HG03565 (cell line): ENCODE data around the gene DDR1.
"Not testable (repeated sequence)": the region's sequence is repeated elsewhere in the genome, so short reads cannot be mapped to it uniquely, and the experiment has no call there.

Source experiments
- ATAC-seq: cut with Tn5 transposase; IDR thresholded peaks from one replicate; pipeline ENCODE4 v1.9.1; 2021; ENCODE audit warnings: mild to moderate bottlenecking, moderate library complexity; ENCODE audit not compliant: unreplicated experiment

DDR1 gene

DNA sequence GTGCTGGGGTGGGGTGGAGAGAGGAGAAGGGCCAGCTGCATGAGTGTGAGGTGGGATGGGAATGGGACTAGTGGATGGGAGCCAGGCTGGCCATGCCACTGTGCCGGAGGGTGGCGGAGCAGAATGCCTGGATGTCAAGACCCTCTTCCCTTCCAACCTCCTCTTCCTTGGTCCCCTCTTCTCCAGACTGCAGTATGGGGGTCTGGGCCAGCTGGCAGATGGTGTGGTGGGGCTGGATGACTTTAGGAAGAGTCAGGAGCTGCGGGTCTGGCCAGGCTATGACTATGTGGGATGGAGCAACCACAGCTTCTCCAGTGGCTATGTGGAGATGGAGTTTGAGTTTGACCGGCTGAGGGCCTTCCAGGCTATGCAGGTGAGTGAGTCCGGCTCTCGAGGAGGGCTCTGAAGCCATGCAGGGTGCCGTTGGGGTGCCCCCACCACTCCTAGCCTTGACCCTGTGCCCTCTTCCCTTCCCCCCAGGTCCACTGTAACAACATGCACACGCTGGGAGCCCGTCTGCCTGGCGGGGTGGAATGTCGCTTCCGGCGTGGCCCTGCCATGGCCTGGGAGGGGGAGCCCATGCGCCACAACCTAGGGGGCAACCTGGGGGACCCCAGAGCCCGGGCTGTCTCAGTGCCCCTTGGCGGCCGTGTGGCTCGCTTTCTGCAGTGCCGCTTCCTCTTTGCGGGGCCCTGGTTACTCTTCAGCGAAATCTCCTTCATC is 7.7 kb downstream of the DDR1 start:
- ATAC-seq: no peak

DNA sequence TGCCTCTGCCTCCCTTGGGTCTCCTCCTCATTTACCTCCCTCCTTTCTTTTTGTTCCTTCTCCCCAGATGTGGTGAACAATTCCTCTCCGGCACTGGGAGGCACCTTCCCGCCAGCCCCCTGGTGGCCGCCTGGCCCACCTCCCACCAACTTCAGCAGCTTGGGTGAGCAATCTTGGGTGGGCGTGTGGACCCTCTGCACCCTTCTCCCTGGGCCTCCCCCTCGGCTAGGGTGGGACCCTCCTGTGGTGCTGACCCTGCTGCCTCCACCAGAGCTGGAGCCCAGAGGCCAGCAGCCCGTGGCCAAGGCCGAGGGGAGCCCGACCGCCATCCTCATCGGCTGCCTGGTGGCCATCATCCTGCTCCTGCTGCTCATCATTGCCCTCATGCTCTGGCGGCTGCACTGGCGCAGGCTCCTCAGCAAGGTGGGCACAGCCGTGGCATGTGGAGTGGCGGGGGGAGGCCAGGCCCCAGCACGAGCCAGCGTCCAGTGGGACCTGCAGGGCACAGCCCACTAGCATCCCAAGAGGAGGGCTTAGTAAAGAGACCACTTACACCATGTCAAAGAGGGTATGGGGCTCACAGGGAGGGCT is 8.8 kb downstream of the DDR1 start:
- ATAC-seq: no peak

DNA sequence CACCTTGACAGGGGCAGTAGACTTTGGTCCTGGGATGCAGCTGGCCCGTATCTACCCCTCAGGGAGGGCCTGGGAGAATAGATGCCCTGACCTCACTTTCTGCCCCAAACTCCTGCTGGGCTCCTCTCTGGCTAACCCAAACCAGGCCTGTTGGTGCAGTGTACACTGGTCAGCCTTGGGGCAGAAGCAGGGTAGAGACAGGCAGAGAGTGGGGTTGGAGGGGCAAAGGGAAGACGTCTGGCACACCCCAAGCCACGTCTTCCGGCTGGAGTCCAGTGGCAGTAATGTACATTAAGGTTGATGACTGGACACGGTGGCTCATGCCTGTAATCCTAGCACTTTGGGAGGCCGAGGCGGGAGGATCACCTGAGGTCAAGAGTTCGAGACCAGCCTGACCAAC is 9.3 kb downstream of the DDR1 start:
- no peak for ATAC-seq

DNA sequence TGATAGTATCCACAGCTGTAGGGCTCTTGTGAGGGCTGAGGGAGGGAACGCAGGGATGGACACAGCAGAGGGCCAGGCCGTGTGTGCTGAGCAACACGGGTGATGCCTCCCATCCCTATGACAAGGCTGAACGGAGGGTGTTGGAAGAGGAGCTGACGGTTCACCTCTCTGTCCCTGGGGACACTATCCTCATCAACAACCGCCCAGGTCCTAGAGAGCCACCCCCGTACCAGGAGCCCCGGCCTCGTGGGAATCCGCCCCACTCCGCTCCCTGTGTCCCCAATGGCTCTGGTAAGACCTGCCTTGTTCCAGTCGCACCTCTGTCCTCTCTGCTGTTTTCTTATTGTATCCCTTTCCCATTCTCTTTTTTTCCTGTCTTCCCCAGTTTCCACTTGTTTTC is 10.1 kb downstream of the DDR1 start:
- no peak for ATAC-seq

DNA sequence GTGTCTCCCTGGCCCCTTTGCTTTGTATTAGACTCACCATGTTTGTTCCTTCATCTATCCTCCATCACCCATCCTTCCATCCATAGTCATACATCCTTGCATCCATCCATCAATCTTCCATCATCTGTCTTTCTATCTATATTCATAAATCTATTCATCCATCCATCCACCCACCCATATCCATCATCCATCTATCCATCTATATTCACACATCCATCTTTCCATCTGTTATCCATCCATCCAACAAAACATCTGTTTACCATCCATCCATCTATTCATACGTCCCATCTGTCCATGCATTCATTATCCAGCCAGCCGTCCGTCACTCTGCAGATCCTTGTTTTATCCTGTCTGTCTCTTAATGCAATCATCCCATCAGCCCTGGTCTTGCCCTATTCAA is 10.6 kb downstream of the DDR1 start:
- ATAC-seq: no peak

- ATAC-seq: no peak
Measured at GRCh38 chr6:30895343-30895742, 11.0 kb downstream of the DDR1 start.

DNA sequence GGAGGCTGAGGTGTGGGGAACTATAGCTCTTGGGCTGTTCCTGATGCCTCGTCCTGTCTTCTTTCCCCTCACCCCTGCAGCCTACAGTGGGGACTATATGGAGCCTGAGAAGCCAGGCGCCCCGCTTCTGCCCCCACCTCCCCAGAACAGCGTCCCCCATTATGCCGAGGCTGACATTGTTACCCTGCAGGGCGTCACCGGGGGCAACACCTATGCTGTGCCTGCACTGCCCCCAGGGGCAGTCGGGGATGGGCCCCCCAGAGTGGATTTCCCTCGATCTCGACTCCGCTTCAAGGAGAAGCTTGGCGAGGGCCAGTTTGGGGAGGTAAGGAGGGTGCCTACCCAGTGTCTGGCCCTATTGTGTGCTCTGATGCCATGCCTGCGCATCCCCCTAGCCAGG is 12.2 kb downstream of the DDR1 start:
- no peak for ATAC-seq

GRCh38 chr6:30897882-30898281 is 13.6 kb downstream of the DDR1 start:
- no peak for ATAC-seq

DNA sequence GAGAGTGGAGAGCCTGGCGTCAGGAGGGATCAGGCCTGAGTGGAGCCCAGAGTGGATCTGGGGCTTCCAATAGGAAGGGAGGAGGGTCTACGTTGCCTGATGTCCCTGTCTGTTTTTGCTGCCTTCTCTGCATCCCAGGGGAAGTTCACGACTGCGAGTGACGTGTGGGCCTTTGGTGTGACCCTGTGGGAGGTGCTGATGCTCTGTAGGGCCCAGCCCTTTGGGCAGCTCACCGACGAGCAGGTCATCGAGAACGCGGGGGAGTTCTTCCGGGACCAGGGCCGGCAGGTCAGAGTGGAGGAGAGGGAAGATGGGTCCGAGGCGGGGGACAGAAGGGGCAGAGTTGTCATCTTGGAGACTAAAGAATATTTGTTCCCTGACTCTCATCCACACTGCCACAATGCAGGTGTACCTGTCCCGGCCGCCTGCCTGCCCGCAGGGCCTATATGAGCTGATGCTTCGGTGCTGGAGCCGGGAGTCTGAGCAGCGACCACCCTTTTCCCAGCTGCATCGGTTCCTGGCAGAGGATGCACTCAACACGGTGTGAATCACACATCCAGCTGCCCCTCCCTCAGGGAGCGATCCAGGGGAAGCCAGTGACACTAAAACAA is 14.5 kb downstream of the DDR1 start:
- ATAC-seq: no peak

GRCh38 chr6:30900863-30901417 is 16.6 kb downstream of the DDR1 start:
- ATAC-seq: no peak

- ATAC-seq: no peak
Measured at GRCh38 chr6:30901436-30901835, 17.1 kb downstream of the DDR1 start.

GRCh38 chr6:30902196-30902595 is 17.9 kb downstream of the DDR1 start:
- not testable (repeated sequence) for ATAC-seq

DNA sequence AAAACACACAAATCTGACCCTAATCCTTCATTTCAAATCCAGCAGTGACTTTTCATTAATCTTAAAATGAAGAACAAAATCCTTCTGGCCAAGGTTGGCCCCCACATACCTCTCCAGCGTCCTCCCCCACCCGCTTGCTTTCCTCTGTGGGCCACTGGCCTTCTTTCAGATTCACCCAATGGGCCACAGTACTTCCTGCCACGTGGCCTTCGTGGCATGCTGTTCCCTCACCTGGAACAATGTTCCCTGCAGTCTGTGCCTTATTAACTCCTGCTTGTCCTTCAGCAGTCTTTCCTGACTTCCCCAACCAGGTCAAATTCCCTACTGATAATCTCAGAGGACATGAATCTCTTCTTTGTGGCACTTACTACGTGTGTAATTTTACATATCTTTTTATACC is 18.4 kb downstream of the DDR1 start:
- ATAC-seq: no peak

DNA sequence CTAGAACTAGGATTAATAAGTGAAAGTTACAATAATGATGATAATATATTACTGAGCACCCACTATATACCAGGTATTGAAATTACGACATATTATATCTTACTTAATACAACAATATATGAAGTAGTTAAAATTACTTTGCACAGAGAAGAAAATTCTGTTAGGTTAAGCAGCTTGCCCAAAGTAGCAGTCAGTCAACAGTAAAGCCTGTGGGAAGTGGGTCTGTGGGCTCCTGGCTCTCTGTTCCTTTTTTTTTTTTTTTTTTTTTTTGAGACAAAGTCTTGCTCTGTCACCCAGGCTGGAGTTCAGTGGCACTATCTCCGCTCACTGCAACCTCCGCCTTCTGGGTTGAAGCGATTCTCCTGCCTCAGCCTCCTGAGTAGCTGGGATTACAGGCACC is 18.9 kb downstream of the DDR1 start:
- no peak for ATAC-seq

- ATAC-seq: not testable (repeated sequence)
Measured at GRCh38 chr6:30907290-30907757, 23.0 kb downstream of the DDR1 start.

GRCh38 chr6:30907758-30908591 is 23.7 kb downstream of the DDR1 start, which contains the start of gene GTF2H4:
Gene GTF2H4, plus strand, starts transcription at chr6:30908207.
- ATAC-seq: peak; percentile 92

GRCh38 chr6:30908700-30909099 is 24.4 kb downstream of the DDR1 start:
- ATAC-seq: no peak

GRCh38 chr6:30910473-30910872 is 26.2 kb downstream of the DDR1 start:
- not testable (repeated sequence) for ATAC-seq

DNA sequence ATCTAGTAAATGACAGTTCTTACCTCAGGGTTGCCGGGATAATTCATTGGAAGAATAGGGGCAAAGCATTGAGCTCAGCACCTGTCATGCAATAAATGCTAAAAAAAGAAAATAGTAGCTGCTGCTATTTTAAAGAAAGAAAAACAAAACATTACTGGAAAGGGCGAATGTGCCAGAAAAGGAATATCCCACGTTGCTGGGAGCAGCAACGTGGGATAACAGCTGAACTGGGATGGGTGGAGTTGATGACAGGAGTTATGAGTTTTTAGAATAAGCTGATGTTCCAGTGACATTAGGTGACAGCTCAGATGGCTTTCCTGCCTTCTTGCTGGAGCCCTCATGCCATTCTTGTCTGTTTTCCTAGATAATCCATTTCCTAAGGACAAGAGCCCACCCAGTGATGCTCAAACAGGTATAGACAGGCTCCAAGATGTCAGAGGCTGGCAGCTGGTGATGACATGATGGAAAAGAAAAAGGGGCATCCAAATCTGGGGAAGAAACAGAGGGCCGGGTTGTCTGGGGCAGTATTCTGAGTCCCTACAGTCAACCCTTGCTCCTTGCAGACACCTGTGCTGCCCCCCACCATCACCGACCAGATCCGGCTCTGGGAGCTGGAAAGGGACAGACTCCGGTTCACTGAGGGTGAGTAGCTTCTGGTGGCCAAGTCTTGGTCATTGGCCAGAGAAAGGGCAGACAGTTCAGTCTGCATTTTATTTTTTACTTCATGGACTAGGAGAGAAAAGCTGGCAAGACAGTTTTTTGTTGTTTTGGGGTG is 28.6 kb downstream of the DDR1 start:
- no peak for ATAC-seq

GRCh38 chr6:30913721-30914075 is 29.4 kb downstream of the DDR1 start:
- ATAC-seq: peak; percentile 10
